ENCODE measurements around the gene CHAD.

DNA sequence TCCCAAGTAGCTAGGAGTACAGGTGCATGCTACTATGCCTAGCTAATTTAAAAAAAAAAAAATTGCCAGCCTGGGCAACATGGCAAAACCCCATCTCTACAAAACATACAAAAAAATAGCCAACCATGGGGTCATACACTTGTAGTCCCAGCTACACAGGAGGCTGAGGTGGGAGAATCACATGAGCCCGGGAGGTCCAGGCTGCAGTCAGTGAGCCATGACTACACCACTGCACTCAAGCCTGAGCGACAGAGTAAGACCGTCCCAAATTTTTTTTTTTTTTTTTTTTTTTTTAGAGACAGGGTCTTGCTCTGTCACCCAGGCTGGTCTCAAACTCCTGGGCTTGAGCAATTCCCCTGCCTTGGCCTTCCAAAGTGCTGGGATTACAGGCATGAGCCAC, 14.8 kb downstream of the CHAD start:
- TF ChIP-seq, protein P1, sequence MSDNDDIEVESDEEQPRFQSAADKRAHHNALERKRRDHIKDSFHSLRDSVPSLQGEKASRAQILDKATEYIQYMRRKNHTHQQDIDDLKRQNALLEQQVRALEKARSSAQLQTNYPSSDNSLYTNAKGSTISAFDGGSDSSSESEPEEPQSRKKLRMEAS (IDR thresholded peaks at IDR 0.05), result no peak
- TF ChIP-seq TAF1 (IDR thresholded peaks at IDR 0.05; ENCODE audit: low read depth) (no peak), EGR1 (IDR thresholded peaks at IDR 0.05) (no peak), EP300 (IDR thresholded peaks at IDR 0.05; ENCODE audit: borderline replicate concordance) (no peak), YY1 (IDR thresholded peaks at IDR 0.05; ENCODE audit: low read depth) (no peak), NFIC (IDR thresholded peaks at IDR 0.05) (no peak), ZBTB7A (IDR thresholded peaks at IDR 0.05; ENCODE audit: low read depth) (no peak), CEBPB (IDR thresholded peaks at IDR 0.05) (no peak), CREB1 (IDR thresholded peaks at IDR 0.05; ENCODE audit: low read depth) (no peak), TEAD4 (IDR thresholded peaks at IDR 0.05) (no peak)
- TF ChIP-seq, protein P2, sequence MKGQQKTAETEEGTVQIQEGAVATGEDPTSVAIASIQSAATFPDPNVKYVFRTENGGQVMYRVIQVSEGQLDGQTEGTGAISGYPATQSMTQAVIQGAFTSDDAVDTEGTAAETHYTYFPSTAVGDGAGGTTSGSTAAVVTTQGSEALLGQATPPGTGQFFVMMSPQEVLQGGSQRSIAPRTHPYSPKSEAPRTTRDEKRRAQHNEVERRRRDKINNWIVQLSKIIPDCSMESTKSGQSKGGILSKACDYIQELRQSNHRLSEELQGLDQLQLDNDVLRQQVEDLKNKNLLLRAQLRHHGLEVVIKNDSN (IDR thresholded peaks at IDR 0.05), result no peak
- TF ChIP-seq, protein P3, sequence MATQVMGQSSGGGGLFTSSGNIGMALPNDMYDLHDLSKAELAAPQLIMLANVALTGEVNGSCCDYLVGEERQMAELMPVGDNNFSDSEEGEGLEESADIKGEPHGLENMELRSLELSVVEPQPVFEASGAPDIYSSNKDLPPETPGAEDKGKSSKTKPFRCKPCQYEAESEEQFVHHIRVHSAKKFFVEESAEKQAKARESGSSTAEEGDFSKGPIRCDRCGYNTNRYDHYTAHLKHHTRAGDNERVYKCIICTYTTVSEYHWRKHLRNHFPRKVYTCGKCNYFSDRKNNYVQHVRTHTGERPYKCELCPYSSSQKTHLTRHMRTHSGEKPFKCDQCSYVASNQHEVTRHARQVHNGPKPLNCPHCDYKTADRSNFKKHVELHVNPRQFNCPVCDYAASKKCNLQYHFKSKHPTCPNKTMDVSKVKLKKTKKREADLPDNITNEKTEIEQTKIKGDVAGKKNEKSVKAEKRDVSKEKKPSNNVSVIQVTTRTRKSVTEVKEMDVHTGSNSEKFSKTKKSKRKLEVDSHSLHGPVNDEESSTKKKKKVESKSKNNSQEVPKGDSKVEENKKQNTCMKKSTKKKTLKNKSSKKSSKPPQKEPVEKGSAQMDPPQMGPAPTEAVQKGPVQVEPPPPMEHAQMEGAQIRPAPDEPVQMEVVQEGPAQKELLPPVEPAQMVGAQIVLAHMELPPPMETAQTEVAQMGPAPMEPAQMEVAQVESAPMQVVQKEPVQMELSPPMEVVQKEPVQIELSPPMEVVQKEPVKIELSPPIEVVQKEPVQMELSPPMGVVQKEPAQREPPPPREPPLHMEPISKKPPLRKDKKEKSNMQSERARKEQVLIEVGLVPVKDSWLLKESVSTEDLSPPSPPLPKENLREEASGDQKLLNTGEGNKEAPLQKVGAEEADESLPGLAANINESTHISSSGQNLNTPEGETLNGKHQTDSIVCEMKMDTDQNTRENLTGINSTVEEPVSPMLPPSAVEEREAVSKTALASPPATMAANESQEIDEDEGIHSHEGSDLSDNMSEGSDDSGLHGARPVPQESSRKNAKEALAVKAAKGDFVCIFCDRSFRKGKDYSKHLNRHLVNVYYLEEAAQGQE (IDR thresholded peaks at IDR 0.05; ENCODE audit: low read depth), result no peak
